HepG2 (cell line): ENCODE measurements around the gene STX8. TPM values are rescaled to one million over a fixed set of nuclear protein-coding genes. Genes with fewer than 3 reads are reported as not detected.
"Not testable (repeated sequence)": the region's sequence is repeated elsewhere in the genome, so short reads cannot be mapped to it uniquely, and the experiment has no call there.

ENCODE experiments used
- ATAC-seq: fragments of 200-7000 bp; cut with Tn5 transposase; 3 replicates; pipeline ENCODE4 v1.9.1; 2020; ENCODE audit warnings: mild to moderate bottlenecking, moderate library complexity
- BruUV-seq: library from RNA; stranded (reverse); fragments of 400-500 nt; replicated peaks from 2 replicates; lab custom pipeline; 2021; lab: Mats Ljungman, UMichigan
- CTCF ChIA-PET: fragments of 300-600 bp; formaldehyde crosslinking; extraction: SDS; loops from one replicate; lab custom pipeline; 2021; ENCODE audit warnings: low total read pairs, inconsistent platforms, low intra/inter-chr PET ratio; lab: Yijun Ruan, JAX
- POLR2A ChIA-PET: fragments of 350-600 bp; sonication (Branson Sonifier 250); formaldehyde crosslinking; loops from one replicate; lab custom pipeline; 2020; ENCODE audit warnings: antibody characterized with exemption, inconsistent platforms; lab: Yijun Ruan, JAX
- DNase-seq: peaks from one replicate; pipeline ENCODE4 v3.0.0-alpha.2; 2015; ENCODE audit warnings: low spot score
- FAIRE-seq: peaks from 3 replicates; lab custom pipeline; 2011; peaks lifted over from hg19 to GRCh38; lab: Jason Lieb, UNC
- H2AFZ ChIP-seq: one replicate; pipeline ENCODE4 v1.6.1; 2011; ENCODE audit warnings: low read length, inconsistent platforms
- H3K27ac ChIP-seq: fragments of 300-600 bp; 3 replicates; pipeline ENCODE4 v1.8.0; 2011; ENCODE audit warnings: mixed run types, mild to moderate bottlenecking, mixed read lengths, low read length, inconsistent platforms; ENCODE audit not compliant: insufficient read depth; ENCODE audit errors: extremely low read length
- H3K27me3 ChIP-seq, 2 experiments: fragments of 200-600 bp in 1 of 2; 2 replicates in 1 of 2; 3 replicates in 1 of 2; pipeline versions ENCODE4 v1.6.0 to v1.8.0; 2011; ENCODE audit warnings: low read length in 2 of 2, mild to moderate bottlenecking in 2 of 2, moderate library complexity in 2 of 2, inconsistent platforms in 1 of 2; ENCODE audit not compliant: insufficient read depth in 2 of 2, control insufficient read depth in 1 of 2
- H3K36me3 ChIP-seq, 2 experiments: fragments of 200-600 bp in 1 of 2; replicated peaks in 1 of 2; 2 replicates in 1 of 2; 3 replicates in 1 of 2; pipeline versions ENCODE4 v1.5.1 to v1.8.0; 2011; ENCODE audit warnings: low read length in 2 of 2, inconsistent platforms in 1 of 2; ENCODE audit not compliant: insufficient read depth in 2 of 2, control insufficient read depth in 1 of 2
- H3K4me1 ChIP-seq: 2 replicates; pipeline ENCODE4 v1.5.1; 2012; ENCODE audit warnings: low read length, inconsistent platforms; ENCODE audit not compliant: insufficient read depth
- H3K4me2 ChIP-seq: 2 replicates; pipeline ENCODE4 v1.6.0; 2011; ENCODE audit warnings: low read depth, low read length, inconsistent platforms
- H3K4me3 ChIP-seq, 3 experiments: fragments of 200-600 bp in 1 of 3; sonication (generic), shearing (Covaris generic) in 1 of 3; replicated peaks in 1 of 3; 2 replicates each; pipeline ENCODE4 v1.5.1; 2011 to 2016; ENCODE audit warnings: low read length in 3 of 3, inconsistent platforms in 2 of 3, low read depth in 2 of 3, mild to moderate bottlenecking in 2 of 3, control low read depth in 1 of 3, mixed read lengths in 1 of 3; ENCODE audit not compliant: insufficient read depth in 1 of 3
- H3K79me2 ChIP-seq: one replicate; pipeline ENCODE4 v1.6.1; 2011; ENCODE audit warnings: low read length, inconsistent platforms; ENCODE audit not compliant: insufficient read depth
- H3K9ac ChIP-seq: 2 replicates; pipeline ENCODE4 v1.6.0; 2011; ENCODE audit warnings: mild to moderate bottlenecking, low read depth, low read length, inconsistent platforms; ENCODE audit not compliant: insufficient read depth
- H3K9me3 ChIP-seq: 2 replicates; pipeline ENCODE4 v1.5.1; 2012; ENCODE audit warnings: mild to moderate bottlenecking, low read length
- H4K20me1 ChIP-seq: 2 replicates; pipeline ENCODE4 v1.6.0; 2011; ENCODE audit warnings: inconsistent platforms, mild to moderate bottlenecking, low read length, moderate library complexity; ENCODE audit not compliant: insufficient read depth
- AGO2 ChIP-seq: fragments of 200-400 bp; formaldehyde crosslinking; optimal IDR thresholded peaks from 2 replicates; pipeline ENCODE3; 2017; ENCODE audit warnings: mild to moderate bottlenecking, low read depth, low read length, moderate library complexity
- SRSF9 ChIP-seq: fragments of 200-400 bp; formaldehyde crosslinking; IDR thresholded peaks from 2 replicates; pipeline ENCODE4 v1.6.1; 2018; ENCODE audit warnings: borderline replicate concordance, mild to moderate bottlenecking, low read depth, low read length; ENCODE audit not compliant: insufficient read depth, poor library complexity, severe bottlenecking
- ZMYM2 ChIP-seq: sonication (generic); formaldehyde crosslinking; IDR thresholded peaks from 2 replicates; pipeline ENCODE4 v1.8.0; 2022; ENCODE audit warnings: mild to moderate bottlenecking, missing genetic modification reagents
- ZNF333 ChIP-seq: sonication (generic); formaldehyde crosslinking; IDR thresholded peaks from 2 replicates; pipeline ENCODE4 v1.4.0; 2020; ENCODE audit warnings: mild to moderate bottlenecking, missing genetic modification reagents, borderline replicate concordance
- ZNF569 ChIP-seq: sonication (generic); formaldehyde crosslinking; IDR thresholded peaks from 2 replicates; pipeline ENCODE4 v1.5.0; 2020; ENCODE audit warnings: mild to moderate bottlenecking, missing genetic modification reagents, moderate library complexity, borderline replicate concordance
- WGBS: methylation state at CpG from one replicate; pipeline ENCODE4 v1.1.6; 2017; ENCODE audit warnings: low lambda C conversion rate; 5-methylcytosine and 5-hydroxymethylcytosine counted together
- in situ Hi-C: cut with HindIII; loops from 2 replicates; pipeline ENCODE4 v1.10.0; 2017; ENCODE audit warnings: low pct_unique_long_range_greater_than_20kb; ENCODE audit not compliant: extremely low pct_ligation_motif_present
- intact Hi-C: fragments of 100-400 bp; cut with micrococcal nuclease; formaldehyde crosslinking; loops from one replicate; pipeline ENCODE4 v1.10.0; 2022; ENCODE audit not compliant: unreplicated experiment
- polyA plus RNA-seq, 8 experiments: library from polyadenylated mRNA; depleted of rRNA in 3 of 8; stranded (reverse) in 7 of 8; unstranded in 1 of 8; fragments of >200 nt; fragmentation: Illumina TruSeq in 4 of 8; extraction: Trizol in 4 of 8; gene quantifications; 2 replicates each; pipeline versions ENCODE4 v1.2.1 to v1.2.3, GENCODE V29; 2011 to 2016; ENCODE audit warnings: low read depth in 4 of 8, missing spikeins in 1 of 8, mixed read lengths in 1 of 8; ENCODE audit not compliant: insufficient read depth in 1 of 8
- total RNA-seq, 5 experiments: library from RNA; depleted of rRNA; stranded (reverse); fragments of >200 nt; fragmentation: Illumina TruSeq; extraction: Trizol; gene quantifications; 2 replicates each; pipeline ENCODE4 v1.2.3, GENCODE V29; 2016; ENCODE audit warnings: low read depth in 1 of 5
- TF ChIP-seq, protein P1 (sequence below): sonication (generic); formaldehyde crosslinking; IDR thresholded peaks from 2 replicates; pipeline ENCODE4 v1.4.0; 2020; ENCODE audit warnings: missing genetic modification reagents
- TF ChIP-seq, protein P2 (sequence below): sonication (generic); formaldehyde crosslinking; conservative IDR thresholded peaks from 2 replicates; pipeline ENCODE4 v1.4.0; 2020; ENCODE audit warnings: missing genetic modification reagents
- TF ChIP-seq, protein P3 (sequence below): sonication (generic); formaldehyde crosslinking; IDR thresholded peaks from 2 replicates; pipeline ENCODE4 v1.4.0; 2020; ENCODE audit warnings: missing genetic modification reagents, low read depth, mild to moderate bottlenecking, borderline replicate concordance
- TF ChIP-seq, protein P4 (sequence below), 2 experiments: sonication (generic) in 1 of 2; formaldehyde crosslinking in 1 of 2; IDR thresholded peaks; 2 replicates each; pipeline versions ENCODE4 v1.4.0 to v1.6.1; 2016 to 2020; ENCODE audit warnings: borderline replicate concordance in 1 of 2, low read depth in 1 of 2, mild to moderate bottlenecking in 1 of 2, missing genetic modification reagents in 1 of 2

The STX8 gene
- total and polyA plus RNA-seq, 2 of the 13 experiments (the other 11 are each of a cell fraction or from before 2014, with no cell fraction given) = 36.4 to 53.6 TPM

DNA sequence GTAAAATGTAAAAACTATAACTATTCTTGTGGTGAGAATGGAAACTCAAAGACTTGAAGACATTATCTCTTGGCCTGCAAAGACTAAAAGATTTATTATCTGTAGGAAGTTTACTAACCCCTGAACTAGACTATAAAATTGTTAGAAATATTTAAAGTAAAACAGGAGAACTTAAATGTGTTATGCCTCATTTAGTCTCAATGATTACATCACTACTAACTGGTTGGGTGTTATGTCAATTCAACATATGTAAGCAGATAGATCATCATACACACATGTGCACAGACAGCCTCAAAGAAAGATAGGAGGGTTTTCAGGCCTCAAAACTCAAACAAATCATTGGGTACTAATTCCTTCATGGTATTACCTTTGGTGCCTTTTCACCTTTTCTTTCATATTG lies 7.6 kb downstream of the STX8 start (continued):
- TF ChIP-seq ZNF569 (no peak), ZMYM2 (CRISPR knock-in tag) (no peak)
- TF ChIP-seq, protein P1, sequence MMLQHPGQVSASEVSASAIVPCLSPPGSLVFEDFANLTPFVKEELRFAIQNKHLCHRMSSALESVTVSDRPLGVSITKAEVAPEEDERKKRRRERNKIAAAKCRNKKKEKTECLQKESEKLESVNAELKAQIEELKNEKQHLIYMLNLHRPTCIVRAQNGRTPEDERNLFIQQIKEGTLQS (CRISPR knock-in tag) = no peak
- TF ChIP-seq, protein P2, sequence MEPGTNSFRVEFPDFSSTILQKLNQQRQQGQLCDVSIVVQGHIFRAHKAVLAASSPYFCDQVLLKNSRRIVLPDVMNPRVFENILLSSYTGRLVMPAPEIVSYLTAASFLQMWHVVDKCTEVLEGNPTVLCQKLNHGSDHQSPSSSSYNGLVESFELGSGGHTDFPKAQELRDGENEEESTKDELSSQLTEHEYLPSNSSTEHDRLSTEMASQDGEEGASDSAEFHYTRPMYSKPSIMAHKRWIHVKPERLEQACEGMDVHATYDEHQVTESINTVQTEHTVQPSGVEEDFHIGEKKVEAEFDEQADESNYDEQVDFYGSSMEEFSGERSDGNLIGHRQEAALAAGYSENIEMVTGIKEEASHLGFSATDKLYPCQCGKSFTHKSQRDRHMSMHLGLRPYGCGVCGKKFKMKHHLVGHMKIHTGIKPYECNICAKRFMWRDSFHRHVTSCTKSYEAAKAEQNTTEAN = no peak

DNA sequence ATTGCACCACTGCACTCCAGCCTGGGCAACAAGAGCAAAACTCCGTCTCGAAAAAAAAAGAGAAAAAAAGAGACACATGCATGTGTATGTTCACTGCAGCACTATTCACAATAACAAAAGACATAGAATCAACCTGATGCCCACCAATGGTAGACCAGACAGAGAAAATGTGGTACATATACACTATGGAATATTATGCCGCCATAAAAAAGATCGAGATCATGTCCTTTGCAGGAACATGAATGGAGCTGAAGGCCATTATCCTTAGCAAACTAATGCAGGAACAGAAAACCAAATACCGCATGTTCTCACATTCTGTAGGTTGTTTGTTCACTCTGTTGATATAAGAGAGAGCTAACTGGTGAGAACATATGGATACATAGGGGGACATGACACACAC lies 8.9 kb downstream of the STX8 start:
- POLR2A ChIA-PET, ATAC-seq, H3K4me3 ChIP-seq, DNase-seq, H3K9ac ChIP-seq, H2AFZ ChIP-seq, H3K4me2 ChIP-seq, CTCF ChIA-PET, H3K27me3 ChIP-seq, H3K79me2 ChIP-seq, H3K9me3 ChIP-seq, FAIRE-seq, H3K27ac ChIP-seq, in situ Hi-C loops, H3K4me1 ChIP-seq, intact Hi-C loops, BruUV-seq, H4K20me1 ChIP-seq, H3K36me3 ChIP-seq: not testable (repeated sequence)
- 93% methylated on average over 5 of the region's 5 CpGs for WGBS

DNA sequence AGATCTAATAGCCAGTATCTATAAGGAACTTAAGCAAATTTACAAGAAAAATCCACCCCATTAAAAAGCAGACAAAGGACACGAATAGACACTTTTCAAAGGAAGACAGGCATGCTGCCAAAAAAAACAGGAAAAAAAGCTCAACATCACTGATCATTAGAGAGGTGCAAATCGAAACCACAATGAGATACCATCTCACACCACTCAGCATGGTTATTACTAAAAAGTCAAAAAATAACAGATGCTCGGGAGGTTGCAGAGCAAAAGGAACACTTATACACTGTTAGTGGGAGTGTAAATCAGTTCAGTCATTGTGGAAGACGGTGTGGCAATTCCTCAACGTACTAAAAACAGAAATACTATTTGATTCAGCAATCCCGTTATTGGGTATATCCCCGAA lies 9.6 kb downstream of the STX8 start:
- WGBS = 96% methylated on average over 7 of the region's 7 CpGs
- H3K9me3 ChIP-seq = no peaks in the 10 kb centered on the region
- H3K36me3 ChIP-seq = peaks cover 1 to 6% of the 10 kb centered on the region in 2 experiments; a peak in 2 of 5 replicates
- no peaks in the 10 kb centered on the region for H4K20me1 ChIP-seq
- no peak for ATAC-seq
- CTCF ChIA-PET = no interaction called here
- no peak overlapping the region for H3K27ac ChIP-seq
- peaks cover 5% of the 10 kb centered on the region; the same call in 1 of the 2 replicates for H3K4me1 ChIP-seq
- no peak overlapping the region for H2AFZ ChIP-seq
- H3K79me2 ChIP-seq = no peaks in the 10 kb centered on the region
- no peak overlapping the region for H3K4me2 ChIP-seq
- no peak overlapping the region for H3K4me3 ChIP-seq
- H3K27me3 ChIP-seq = no peaks in the 10 kb centered on the region
- no TSS peak for BruUV-seq
- POLR2A ChIA-PET = no interaction called here
- no peak overlapping the region for H3K9ac ChIP-seq
- no peak for FAIRE-seq
- intact Hi-C loops (no loop called here), in situ Hi-C loops (no loop called here)
- DNase-seq = no peak
- no peak for TF ChIP-seq AGO2
- TF ChIP-seq, protein P3, sequence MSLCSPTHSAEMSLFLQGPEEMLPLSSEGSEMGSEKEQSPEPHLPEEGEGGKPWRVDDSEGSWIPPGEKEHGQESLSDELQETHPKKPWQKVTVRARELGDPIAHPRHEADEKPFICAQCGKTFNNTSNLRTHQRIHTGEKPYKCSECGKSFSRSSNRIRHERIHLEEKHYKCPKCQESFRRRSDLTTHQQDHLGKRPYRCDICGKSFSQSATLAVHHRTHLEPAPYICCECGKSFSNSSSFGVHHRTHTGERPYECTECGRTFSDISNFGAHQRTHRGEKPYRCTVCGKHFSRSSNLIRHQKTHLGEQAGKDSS (CRISPR knock-in tag) = no peak
- no peak for TF ChIP-seq ZNF333 (CRISPR knock-in tag)
- TF ChIP-seq SRSF9 = no peak
- TF ChIP-seq, protein P4, sequence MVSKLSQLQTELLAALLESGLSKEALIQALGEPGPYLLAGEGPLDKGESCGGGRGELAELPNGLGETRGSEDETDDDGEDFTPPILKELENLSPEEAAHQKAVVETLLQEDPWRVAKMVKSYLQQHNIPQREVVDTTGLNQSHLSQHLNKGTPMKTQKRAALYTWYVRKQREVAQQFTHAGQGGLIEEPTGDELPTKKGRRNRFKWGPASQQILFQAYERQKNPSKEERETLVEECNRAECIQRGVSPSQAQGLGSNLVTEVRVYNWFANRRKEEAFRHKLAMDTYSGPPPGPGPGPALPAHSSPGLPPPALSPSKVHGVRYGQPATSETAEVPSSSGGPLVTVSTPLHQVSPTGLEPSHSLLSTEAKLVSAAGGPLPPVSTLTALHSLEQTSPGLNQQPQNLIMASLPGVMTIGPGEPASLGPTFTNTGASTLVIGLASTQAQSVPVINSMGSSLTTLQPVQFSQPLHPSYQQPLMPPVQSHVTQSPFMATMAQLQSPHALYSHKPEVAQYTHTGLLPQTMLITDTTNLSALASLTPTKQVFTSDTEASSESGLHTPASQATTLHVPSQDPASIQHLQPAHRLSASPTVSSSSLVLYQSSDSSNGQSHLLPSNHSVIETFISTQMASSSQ (IDR thresholded peaks at IDR 0.05; ENCODE audit: low read depth) = no peak
- TF ChIP-seq, protein P4 (CRISPR knock-in tag; IDR thresholded peaks at IDR 0.05; ENCODE audit: borderline replicate concordance) = no peak
